ENCODE measurements around the gene TMEM86B.

The TMEM86B gene, protein sequence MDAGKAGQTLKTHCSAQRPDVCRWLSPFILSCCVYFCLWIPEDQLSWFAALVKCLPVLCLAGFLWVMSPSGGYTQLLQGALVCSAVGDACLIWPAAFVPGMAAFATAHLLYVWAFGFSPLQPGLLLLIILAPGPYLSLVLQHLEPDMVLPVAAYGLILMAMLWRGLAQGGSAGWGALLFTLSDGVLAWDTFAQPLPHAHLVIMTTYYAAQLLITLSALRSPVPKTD

GRCh38 chr19:55228403-55229031, at the start of gene TMEM86B:
TMEM86B (minus strand) TSS chr19:55228763; CDS start chr19:55228741, 22 bp downstream.
- no peak for DNase-seq (ENCODE audit: low spot score)

- DNase-seq (ENCODE audit: low spot score) = no peak
These were observed 48.9 kb upstream of the TMEM86B start for GRCh38 chr19:55277494-55277893.

DNA sequence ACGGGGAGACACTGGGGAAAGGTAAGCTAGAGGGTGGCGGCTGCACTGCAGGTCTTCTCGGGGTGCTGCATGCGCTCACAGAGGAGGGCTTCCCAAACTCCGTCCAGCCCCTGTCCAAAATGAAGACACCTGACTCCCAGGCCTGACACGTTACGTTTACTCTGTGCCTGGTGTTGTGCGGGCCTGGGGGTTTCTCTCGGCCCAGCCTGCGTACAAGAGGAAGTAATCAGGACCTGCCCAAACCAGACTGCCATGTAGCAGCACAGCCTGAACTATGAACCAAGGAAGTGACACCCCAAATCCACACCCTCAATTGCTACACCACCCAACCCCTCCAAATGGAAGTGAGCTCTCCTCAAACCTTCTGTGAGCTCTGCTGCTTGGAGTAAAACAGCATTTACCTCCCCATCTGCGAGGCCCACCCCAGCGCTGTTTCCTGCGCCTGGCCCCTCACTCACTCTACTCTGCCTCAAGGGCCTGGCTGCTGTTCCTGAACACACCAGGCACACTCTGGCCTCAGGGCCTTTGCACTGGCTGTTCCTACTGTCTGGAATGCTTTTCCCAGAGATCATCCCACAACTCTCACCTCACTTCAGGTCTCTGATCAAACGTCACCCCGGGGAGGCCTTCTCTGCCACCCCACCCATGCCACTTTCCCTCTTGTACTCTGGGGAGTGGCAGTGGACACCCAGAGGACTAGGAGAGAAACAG, 48.3 kb upstream of the TMEM86B start:
- DNase-seq (ENCODE audit: low spot score) = no peak

DNA sequence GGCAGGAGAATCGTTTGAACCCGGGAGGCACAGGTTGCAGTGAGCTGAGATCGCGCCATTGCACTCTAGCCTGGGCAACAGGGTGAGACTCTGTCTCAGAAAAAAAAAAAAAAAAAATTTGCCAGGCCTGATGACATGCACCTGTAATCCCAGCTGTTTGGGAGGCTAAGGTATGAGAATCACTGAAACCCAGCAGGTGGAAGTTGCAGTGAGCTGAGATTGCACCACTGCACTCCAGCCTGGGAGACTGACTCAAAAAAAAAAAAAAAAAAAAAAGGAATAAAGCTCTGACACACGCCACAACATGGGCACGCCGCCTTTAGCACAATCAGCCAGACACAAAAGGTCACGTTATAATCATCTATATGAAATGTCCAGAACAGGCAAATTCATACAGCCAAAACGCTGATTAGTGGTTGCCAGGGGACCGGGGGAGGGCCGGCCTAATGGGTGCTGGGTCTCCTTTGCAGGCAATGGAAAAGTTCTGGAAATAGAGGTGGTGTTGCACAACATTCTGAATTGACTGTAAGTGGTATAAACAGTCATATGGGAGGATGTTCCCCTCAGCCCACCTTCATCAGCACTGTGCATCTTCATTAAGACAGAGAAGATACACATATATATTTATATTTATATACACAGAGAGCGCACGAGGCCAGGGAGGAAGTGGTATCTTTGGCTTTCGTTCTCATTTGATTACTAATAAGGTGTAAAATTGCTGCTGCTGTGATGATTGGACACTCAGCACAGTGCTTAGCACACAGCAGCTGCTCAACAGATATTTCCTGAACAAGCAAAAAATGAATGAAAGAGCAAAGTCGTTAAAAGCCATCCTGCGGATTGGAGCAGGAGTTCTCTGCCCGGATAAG, 47.5 kb upstream of the TMEM86B start:
- no peak for DNase-seq (ENCODE audit: low spot score)

- no peak for DNase-seq (ENCODE audit: low spot score)
These were observed 45.6 kb upstream of the TMEM86B start for GRCh38 chr19:55273978-55274707.

- DNase-seq (ENCODE audit: low spot score) = no peak
These were observed 43.6 kb upstream of the TMEM86B start for GRCh38 chr19:55272142-55272541.

GRCh38 chr19:55270172-55270942, 41.8 kb upstream of the TMEM86B start:
- no peak for DNase-seq (ENCODE audit: low spot score)

DNA sequence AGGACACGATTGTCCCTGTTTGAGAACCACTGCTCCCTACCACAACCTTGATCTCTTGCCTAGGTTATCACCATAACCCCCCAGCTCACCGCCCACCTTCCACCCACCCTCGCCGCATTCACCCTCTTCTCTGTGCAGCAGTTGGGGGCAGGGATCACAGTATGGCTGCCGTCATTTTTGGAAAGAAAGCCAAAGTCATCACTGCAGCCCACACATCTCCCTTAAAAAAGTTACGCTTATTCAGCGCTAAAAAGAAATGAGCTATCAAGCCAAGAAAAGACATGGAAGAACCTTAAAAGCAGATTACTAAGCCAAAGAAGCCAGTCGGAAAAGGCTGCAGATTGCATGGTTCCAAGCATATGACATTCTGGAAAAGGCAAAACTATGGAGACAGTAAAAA, 40.7 kb upstream of the TMEM86B start:
- DNase-seq (ENCODE audit: low spot score) = no peak

DNA sequence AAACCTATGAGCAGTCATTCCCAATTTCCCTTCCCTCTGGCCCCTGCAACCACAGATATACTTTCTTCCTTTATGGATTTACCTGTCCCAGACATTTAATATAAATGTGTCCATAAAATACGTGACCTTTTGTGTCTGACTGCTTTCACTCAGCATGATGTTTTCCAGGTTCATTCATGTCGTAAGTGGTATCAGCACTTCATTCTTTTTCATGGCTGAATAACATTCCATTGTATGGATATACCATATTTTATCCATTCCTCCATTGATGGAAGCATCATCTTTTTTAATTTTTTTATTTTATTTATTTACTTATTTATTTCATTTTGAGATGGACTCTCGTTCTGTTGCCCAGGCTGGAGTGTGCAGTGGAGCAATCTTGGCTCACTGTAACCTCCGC, 38.3 kb upstream of the TMEM86B start:
- no peak for DNase-seq (ENCODE audit: low spot score)

DNA sequence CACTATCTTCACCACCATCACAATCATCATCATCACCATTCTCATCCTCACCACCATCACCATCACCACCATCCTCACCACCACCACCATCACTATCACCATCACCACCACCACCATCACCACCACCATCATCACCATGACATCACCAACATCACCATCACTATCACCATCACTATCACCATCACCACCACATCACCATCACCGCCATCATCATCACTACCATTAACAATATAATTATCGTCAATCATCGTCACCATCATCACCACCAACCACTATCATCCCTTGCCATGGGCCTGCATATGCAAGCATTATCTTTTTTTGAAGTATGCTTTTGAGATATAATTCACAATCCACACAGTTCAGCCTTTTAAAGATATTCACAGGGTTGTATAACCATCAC, 37.8 kb upstream of the TMEM86B start:
- DNase-seq (ENCODE audit: low spot score) = no peak

DNA sequence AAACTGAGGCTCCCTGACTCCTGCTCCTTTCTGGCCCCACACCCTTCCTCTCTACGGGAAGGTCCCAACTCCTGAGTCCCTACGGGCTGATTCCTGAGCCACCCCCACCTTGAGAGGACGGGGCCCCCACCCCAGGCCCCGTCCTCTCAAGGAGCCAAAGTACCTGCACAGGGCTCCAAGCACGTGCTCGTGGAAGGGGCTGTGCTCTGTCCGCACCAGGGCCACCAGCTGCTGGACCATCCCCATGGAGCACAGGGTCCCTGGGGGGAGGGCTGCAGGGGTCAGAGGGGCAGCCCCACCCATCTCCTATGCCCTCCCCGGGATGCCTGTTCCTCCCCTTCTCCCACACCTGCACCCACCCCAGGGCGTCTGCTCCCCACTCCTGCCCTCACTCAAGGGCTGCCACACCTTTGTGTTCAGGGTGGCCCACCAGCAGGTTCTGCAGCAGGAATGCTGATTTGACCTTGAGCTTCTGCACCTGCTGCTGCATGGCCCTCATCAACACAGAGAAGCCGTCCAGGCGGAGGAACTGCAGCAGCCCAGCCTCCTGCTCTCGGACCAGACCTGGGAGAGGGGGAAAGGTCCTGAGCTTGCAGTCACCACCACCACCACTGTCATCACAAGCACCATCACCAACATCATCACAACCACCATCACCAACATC, 37.3 kb upstream of the TMEM86B start:
- no peak for DNase-seq (ENCODE audit: low spot score)

DNA sequence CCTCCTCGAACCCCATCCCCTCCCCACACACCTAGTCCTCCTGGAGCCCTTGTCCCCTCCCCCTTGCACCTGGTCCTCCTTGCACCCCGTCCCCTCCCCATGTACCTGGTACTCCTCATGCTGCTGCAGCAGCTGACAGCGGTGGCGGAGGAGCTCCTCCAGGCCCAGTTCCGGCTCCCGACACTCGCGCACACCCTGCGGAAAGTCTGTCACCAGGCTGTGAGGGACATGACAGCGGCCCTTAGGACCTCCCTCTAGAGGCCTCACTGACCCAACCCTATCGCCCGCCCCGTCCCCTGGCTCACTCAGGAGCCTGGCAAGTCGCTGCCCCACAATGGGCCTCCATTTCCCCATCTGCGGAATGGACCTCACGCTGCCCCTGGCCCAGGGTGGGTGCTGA, 36.6 kb upstream of the TMEM86B start:
- no peak for DNase-seq (ENCODE audit: low spot score)

- DNase-seq (ENCODE audit: low spot score) = no peak
These were observed 36.0 kb upstream of the TMEM86B start for GRCh38 chr19:55264531-55264930.

GRCh38 chr19:55262359-55262758, 33.8 kb upstream of the TMEM86B start:
- DNase-seq (ENCODE audit: low spot score) = no peak

DNA sequence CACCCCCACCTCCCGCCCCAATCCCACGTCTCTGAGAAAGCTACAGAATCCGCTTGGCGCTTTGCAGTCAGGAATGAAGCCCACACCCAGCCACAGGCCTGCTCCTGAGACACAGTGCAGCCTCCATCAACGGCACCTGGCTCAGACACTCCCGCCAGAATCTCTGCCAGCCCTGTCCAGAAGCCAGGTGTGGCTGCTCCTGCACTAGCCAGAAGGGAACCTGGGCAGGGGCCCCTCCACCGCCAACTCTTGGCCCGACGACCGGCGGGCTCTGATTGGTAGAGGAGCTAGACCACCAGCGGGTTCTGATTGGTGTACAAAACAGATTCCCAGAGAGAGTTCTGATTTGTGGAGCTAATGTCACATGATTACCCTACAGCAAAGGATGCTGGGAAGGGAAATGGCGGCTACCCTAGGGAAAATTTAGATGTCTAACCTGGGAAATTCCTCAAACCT, 33.1 kb upstream of the TMEM86B start:
- no peak for DNase-seq (ENCODE audit: low spot score)

DNA sequence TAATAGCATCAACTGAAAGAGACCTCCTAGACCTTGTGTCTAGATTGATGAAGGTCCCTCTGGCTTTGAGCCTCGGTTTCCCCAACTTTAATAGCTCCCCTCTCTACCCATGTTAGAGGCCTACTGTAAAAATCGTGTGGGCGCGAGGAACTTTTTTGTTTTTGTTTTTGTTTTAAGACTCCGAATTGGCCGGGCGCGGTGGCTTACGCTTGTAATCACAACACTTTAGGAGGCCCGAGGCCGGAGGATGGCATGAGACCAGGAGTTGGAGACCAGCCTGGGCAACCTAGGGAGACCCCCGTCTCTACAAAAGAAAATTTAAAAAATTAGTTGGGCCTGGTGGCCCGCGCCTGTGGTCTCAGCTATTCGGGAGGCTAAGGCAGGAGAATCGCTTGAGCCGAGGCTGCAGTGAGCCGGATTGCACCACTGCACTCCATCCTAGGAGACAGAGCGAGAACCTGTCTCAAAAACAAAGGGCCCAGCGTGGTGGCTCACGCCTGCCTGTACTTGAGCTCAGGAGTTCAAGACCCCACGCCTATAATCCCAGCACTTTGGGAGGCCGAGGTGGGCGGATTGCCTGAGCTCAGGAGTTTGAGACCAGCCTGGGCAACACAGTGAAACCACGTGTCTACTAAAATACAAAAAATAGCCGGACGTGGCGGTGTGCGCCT, 31.1 kb upstream of the TMEM86B start:
- DNase-seq (ENCODE audit: low spot score) = no peak

DNA sequence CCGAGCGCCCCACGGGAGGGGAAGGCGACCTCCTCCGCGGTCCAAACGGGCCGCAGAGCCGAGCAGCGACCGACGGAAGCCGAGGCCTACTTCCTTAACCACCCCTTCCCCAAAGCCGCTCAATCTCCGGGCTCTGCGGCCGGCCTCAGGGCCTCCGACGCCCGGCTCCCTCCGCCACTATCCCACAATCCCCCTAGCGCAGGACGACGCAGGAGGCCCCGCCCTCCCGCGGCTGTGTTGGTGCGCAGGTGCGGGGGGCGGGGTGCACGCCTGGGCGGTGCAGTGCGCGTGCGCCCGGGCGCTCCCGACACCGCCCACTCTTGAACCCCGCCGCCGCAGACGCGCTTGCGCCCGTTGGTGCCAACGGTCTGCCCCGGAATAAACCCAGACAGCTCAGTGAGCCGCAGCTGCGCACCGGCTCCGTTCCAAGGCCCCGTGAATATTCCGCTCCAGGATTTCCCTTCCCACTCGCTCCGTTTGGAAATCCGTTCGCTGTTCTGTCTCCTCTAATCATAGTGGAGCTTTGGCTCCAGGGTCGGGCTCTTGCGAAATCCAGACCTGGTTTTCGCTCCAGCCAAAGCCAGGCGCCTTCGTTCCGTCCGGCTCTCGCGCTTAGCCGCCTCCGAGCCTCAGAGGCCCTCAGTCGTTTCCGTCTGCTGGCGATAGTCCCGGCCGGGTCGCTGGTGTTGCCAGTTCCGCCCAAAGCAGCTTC, 30.4 kb upstream of the TMEM86B start, which contains the start of gene PPP6R1:
PPP6R1 (minus strand) TSS at position 190 of the 712 bp plus-strand sequence. CDS start 11,914 bp downstream, outside the sequence.
- DNase-seq (ENCODE audit: low spot score) = peak; percentile 100

GRCh38 chr19:55258476-55258827, 29.9 kb upstream of the TMEM86B start:
- no peak for DNase-seq (ENCODE audit: low spot score)
